HUDEP-2 (cell line): ENCODE results near the gene CLINT1.
"Not testable (repeated sequence)": the region's sequence is repeated elsewhere in the genome, so short reads cannot be mapped to it uniquely, and the experiment has no call there.

Experiments
- DNase-seq, 76 experiments: peaks; one replicate each; lab custom pipeline; 2025; ENCODE audit not compliant: unreplicated experiment in 76 of 76; lab: John Stamatoyannopoulos, UW

Gene CLINT1

GRCh38 chr5:157864067-157864466, 5.1 kb upstream of the CLINT1 start:
- DNase-seq: no peak

- DNase-seq: no peak
These were observed 3.4 kb upstream of the CLINT1 start for GRCh38 chr5:157862183-157862851.

- no peak for DNase-seq
These were observed 2.2 kb upstream of the CLINT1 start for GRCh38 chr5:157860898-157861890.

GRCh38 chr5:157859227-157859575, 256 bp upstream of the CLINT1 start:
- DNase-seq: no peak

DNA sequence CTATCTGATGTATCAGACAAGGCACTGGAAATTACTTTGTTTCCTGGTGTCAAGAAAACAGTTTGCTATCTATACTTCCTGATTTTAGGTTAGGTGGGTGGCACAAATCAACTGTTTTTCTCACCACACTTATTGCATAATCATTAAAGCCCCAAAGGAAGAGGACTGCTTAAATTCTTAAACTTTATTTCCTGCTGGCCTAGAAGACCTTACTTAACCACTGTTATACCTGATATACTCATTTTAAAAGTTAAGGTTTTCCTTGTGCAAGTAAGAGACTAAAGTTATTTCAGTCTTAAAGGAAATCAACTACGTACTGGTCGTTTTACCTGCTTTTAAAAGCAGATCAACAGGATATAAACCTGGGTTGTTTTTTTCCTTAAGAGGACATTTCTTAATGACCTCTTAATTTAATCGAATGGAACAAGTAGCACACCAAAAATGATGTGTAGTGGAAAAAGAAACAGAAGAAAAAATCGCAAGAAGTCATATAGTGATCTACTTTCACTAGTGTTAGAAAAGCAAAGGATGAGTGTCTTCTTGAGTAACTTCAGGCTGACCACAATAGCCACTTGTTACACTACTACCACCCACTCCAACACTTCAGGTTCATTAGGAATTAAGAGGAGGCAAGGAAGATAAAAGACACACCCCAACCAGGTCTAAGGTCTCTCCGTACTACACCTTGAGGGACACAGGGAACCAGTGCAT, 974 bp downstream of the CLINT1 start:
- DNase-seq: peak in 4 of 76 experiments; percentile 11 to 32 (median 20)

DNA sequence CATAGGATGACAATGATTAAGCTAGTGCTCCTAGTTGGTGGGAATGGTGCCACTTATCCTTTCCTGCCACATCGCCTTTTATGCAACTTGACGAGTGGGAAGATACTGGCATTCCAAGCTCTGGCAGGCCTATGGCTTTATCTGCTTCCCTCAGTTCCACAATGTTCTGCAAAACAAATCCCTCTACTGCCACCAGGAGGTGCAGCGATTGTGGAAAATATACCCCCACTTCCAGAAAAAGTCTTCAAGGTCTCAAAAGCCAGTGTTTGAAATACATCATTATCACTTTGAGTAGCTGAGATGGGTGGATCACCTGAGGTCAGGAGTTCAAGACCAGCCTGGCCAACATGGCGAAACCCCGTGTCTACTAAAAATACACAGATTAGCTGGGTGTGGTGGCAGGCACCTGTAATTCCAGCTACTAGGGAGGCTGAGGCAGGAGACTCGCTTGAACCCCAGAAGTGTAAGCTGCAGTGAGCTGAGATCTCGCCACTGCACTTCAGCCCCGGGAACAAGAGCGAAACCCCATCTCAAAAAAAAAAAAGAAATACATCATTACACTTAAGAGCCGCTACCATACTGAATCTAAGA, 3.4 kb downstream of the CLINT1 start:
- DNase-seq: peak in 20 of 76 experiments; percentile 2 to 31 (median 11)

GRCh38 chr5:157853365-157853764, 5.6 kb downstream of the CLINT1 start:
- not testable (repeated sequence) for DNase-seq

GRCh38 chr5:157845914-157846598, 12.9 kb downstream of the CLINT1 start:
- DNase-seq: no peak

GRCh38 chr5:157842787-157843186, 16.2 kb downstream of the CLINT1 start:
- no peak for DNase-seq

DNA sequence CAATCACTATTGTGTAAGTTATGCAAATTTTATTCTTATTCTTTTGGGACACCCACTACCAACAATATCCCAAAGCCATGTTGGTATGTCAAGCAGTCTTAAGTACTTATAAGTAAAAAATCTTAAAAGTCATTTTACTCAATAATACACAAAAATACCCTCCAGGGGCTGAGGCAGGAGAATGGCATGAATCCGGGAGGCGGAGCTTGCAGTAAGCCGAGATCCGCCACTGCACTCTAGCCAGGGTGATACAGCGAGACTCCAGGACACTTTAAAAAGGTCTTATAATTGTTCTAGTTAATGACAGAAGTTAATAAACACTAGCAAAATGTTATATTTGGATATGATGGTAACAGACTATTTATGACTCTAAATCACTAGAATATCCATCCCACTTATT, 16.8 kb downstream of the CLINT1 start:
- DNase-seq: no peak

- DNase-seq: no peak
These were observed 19.7 kb downstream of the CLINT1 start for GRCh38 chr5:157839157-157839795.

GRCh38 chr5:157836121-157836753, 22.7 kb downstream of the CLINT1 start:
- no peak for DNase-seq

DNA sequence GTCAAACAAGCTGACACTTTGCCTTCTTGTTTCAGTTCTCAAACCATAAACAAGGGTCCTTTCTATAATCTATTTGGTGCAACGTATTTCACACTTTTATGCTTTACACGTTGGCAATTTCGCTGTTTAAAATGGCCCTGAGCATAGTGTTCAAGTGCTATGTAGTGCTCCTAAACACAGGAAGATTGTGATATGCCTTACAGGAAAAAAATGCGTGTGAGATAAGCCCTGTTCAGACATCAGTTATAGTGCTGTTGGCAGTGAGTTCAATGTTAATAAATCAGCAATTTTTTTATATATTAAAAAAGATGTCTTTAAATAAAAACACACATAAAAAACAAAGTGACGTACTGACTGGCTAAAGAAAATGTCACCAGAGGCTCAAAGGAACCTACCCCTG, 23.9 kb downstream of the CLINT1 start:
- peak in 1 of 76 experiments; percentile 11 for DNase-seq

GRCh38 chr5:157828944-157829639, 29.9 kb downstream of the CLINT1 start:
- peak in 3 of 76 experiments; percentile 9 to 14 (median 12) for DNase-seq

DNA sequence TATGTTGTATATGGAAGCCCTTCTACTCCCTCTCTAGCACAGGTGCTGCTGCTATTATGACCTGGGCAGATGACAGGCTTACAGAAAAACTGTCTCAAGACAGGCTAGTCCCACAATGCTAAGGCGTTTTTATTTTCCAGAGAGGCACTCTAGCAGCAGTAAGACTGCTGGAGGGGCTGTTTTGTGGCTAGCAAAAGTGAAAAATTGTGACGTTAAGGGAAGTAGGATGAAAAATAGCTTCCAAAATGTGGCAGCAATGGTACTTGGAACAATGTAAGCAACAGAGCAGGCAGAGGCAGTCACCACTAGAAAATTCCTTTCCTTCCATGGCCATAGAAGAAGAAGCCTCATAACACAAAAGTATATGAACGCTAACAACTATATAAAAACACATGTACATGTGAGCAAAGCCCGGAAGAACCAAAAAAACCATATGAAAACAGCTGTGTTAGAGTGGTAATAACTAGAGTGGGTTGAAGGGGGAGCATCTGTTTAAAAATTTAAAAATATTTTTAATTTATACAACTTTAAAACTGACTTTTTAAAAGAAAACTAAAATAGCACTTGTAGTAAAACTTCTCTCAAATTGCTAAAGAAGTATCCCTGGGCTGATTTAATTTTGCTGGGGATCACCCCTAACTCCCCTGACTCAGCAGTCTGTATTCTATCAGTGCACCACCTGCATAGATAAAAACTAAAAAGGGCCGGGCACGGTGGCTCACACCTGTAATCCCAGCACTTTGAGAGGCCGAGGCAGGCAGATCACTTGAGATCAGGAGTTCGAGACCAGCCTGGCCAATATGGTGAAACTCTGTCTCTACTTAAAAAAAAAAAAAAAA, 30.6 kb downstream of the CLINT1 start:
- DNase-seq: peak in 3 of 76 experiments; percentile 1 to 2 (median 2)

DNA sequence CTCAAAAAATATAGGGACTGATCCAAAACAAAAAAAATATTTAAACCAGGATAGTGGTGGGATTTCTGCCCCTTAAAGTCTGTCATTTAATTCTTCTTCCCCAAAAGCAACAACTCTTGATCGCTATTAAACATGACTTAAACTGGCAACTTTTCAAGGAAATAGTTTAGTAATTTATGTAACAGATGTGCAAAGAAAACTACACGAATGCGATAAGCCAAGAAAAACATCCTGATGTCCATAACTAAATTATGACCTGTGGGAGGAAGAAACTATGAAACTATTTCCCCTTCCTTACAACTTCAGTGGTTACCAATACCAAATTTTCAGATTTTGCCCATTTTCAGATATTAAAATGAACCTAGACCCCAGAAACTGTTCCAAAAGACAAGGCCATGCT, 31.5 kb downstream of the CLINT1 start:
- no peak for DNase-seq

DNA sequence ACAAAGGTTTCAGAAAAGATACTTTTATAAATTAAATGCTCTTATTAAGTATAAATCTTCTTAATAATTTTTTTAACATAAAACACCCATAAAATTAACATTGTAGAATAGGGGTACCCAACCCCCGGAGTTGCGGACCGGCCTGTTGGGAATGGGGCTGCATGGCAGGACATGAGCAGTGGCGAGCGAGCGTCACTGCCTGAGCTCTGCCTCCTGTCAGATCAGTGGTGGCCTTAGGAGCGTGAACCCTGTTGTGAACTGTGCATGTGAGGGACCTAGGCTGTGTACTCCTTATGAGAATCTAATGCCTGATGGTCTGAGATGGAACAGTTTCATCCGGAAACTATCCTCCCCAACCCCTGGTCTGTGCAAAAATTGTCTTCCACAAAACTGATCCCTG, 35.3 kb downstream of the CLINT1 start:
- DNase-seq: no peak
